CD4-positive, alpha-beta T cell (primary cell): ENCODE data around the gene ATMIN. TPM values are rescaled to one million over a fixed set of nuclear protein-coding genes. Genes with fewer than 3 reads are reported as not detected.

Experiments used
- ATAC-seq: fragments of 200-7000 bp; cut with Tn5 transposase; one replicate; pipeline ENCODE4 v1.10.0; 2022; ENCODE audit warnings: mild to moderate bottlenecking; ENCODE audit not compliant: poor library complexity
- CTCF ChIA-PET: fragments of 350-600 bp; sonication (Branson Sonifier 250); formaldehyde crosslinking; loops from one replicate; lab custom pipeline; 2021; ENCODE audit warnings: antibody characterized with exemption, inconsistent platforms; lab: Charles Lee
- POLR2A ChIA-PET: fragments of 350-600 bp; sonication (Branson Sonifier 250); formaldehyde crosslinking; loops from one replicate; lab custom pipeline; 2021; ENCODE audit warnings: antibody characterized with exemption, inconsistent platforms; lab: Charles Lee
- DNase-seq, 14 experiments: peaks; one replicate each; pipeline ENCODE4 v3.0.0-alpha.2; 2013 to 2020; ENCODE audit warnings: mixed read lengths in 2 of 14
- H3K27ac ChIP-seq, 2 donors: one replicate each; pipeline versions ENCODE4 v1.5.1 to v1.7.0; 2013; ENCODE audit warnings: low read length in 2 of 2, low read depth in 1 of 2, mild to moderate bottlenecking in 1 of 2
- H3K27me3 ChIP-seq, 2 experiments: 1 replicate in 1 of 2; 2 replicates in 1 of 2; pipeline versions ENCODE4 v1.6.1 to v1.7.0; 2013; ENCODE audit warnings: low read length in 2 of 2, control low read depth in 1 of 2, mild to moderate bottlenecking in 1 of 2, moderate library complexity in 1 of 2; ENCODE audit not compliant: insufficient read depth in 2 of 2, control insufficient read depth in 1 of 2
- H3K36me3 ChIP-seq: one replicate; pipeline ENCODE4 v1.6.1; 2013; ENCODE audit warnings: low read length, control low read depth; ENCODE audit not compliant: insufficient read depth
- H3K4me1 ChIP-seq: one replicate; pipeline ENCODE4 v1.6.1; 2013; ENCODE audit warnings: low read length, control low read depth; ENCODE audit not compliant: insufficient read depth
- H3K4me3 ChIP-seq: one replicate; pipeline ENCODE4 v1.5.1; 2013; ENCODE audit warnings: mild to moderate bottlenecking, low read length, moderate library complexity
- H3K9me3 ChIP-seq, 2 experiments: 1 replicate in 1 of 2; 2 replicates in 1 of 2; pipeline versions ENCODE4 v1.6.1 to v1.7.0; 2013; ENCODE audit warnings: low read length in 2 of 2, mild to moderate bottlenecking in 2 of 2, control low read depth in 1 of 2, moderate library complexity in 1 of 2; ENCODE audit not compliant: control insufficient read depth in 1 of 2, insufficient read depth in 1 of 2
- H3K27ac Mint-ChIP-seq: one replicate; pipeline ENCODE4 v1.8.0; 2020; ENCODE audit warnings: mixed read lengths
- H3K27me3 Mint-ChIP-seq: one replicate; pipeline ENCODE4 v1.8.0; 2021; ENCODE audit warnings: mixed read lengths
- H3K36me3 Mint-ChIP-seq: one replicate; pipeline ENCODE4 v1.8.0; 2021; ENCODE audit warnings: low read depth, mixed read lengths
- H3K4me1 Mint-ChIP-seq: one replicate; pipeline ENCODE4 v1.8.0; 2021; ENCODE audit warnings: low read depth, mixed read lengths
- H3K4me3 Mint-ChIP-seq: one replicate; pipeline ENCODE4 v1.8.0; 2020; ENCODE audit warnings: mild to moderate bottlenecking, mixed read lengths
- H3K9me3 Mint-ChIP-seq: one replicate; pipeline ENCODE4 v1.8.0; 2020; ENCODE audit warnings: mixed read lengths
- intact Hi-C, 2 experiments: fragments of 100-400 bp; cut with DNase I in 1 of 2; cut with micrococcal nuclease in 1 of 2; formaldehyde crosslinking; loops; one replicate each; pipeline versions ENCODE4 v1.15.1 to v1.9.0; 2023 to 2025; cut with DNase I, micrococcal nuclease
- total RNA-seq, 174 experiments: library from RNA in 2 of 174; stranded (reverse) in 2 of 174; gene quantifications; one replicate each; pipeline ENCODE4 v1.2.3 and lab custom pipeline; 2021 to 2026
- TF ChIP-seq, protein P1 (sequence below): fragments of 200-600 bp; IDR thresholded peaks from one replicate; pipeline ENCODE4 v1.8.0; 2022; ENCODE audit warnings: antibody characterized with exemption, mild to moderate bottlenecking

ATMIN gene
- total RNA-seq, 2 experiments from 2014 or later: 29.9 to 31.7 TPM

DNA sequence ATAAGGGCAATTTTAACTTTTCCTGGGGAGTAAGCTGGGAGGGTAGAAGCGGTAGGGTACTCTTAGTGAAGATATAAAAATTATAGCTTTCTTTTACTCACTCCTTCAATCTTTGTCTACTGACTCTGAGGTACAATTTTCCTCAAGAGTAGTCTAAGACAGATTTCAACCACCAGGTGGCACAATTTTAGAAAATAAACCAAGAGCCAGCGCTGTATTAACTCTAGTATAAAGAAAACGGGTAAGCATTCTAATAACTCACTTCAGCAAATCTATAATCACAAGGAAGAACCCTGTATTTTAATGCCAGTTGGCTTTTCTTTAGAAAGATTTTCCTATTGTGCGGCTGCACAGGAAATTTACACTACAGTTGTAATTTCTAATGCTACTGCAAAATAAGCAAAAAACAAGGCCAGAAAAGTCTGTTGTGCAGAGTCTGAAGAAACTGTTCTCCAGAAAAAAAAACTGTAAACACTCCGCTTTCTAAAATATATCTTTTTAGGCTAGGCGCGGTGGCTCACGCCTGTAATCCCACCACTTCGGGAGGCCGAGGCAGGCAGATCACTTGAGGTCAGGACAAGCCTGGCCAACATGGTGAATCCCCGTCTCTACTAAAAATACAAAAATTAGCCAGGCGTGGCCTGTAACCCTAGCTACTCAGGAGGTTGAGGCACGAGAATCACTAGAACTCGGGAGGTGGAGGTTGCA is 30.8 kb upstream of the ATMIN start:
- CTCF ChIA-PET: interaction anchor here (0.6 to 7.9 kb wide), 6 partner anchors 10 to 1162 kb away, joined by 3 to 80 read pairs (median 4); partner anchors contain the start of gene ATMIN
- peak overlapping the region; percentile 79 for H3K4me3 ChIP-seq
- DNase-seq (peak in 5 of 14 experiments; percentile 6 to 81 (median 80)), ATAC-seq (no peak)
- H3K9me3 ChIP-seq: no peaks in the 10 kb centered on the region
- H3K27me3 Mint-ChIP-seq: no peaks in the 10 kb centered on the region
- peak overlapping the region; percentile 99 for H3K27ac Mint-ChIP-seq
- POLR2A ChIA-PET: interaction anchor here (0.7 to 3.3 kb wide), 5 partner anchors 12 to 1133 kb away, joined by 3 to 39 read pairs (median 7); partner anchors contain the start of genes ATMIN and C16orf46
- intact Hi-C loops: loop anchor here in 1 of 2 experiments (5.0 to 10.0 kb wide), 4 partner anchors 200 to 1160 kb away; partner anchors contain the start of genes CDYL2 and DYNLRB2
- peak overlapping the region in 1 of 2 donors; percentile 77 for H3K27ac ChIP-seq
- H3K36me3 Mint-ChIP-seq: peaks cover 18% of the 10 kb centered on the region
- peak overlapping the region; percentile 84 for H3K4me3 Mint-ChIP-seq
- H3K9me3 Mint-ChIP-seq: no peaks in the 10 kb centered on the region
- H3K27me3 ChIP-seq: no peaks in the 10 kb centered on the region
- TF ChIP-seq, protein P1, sequence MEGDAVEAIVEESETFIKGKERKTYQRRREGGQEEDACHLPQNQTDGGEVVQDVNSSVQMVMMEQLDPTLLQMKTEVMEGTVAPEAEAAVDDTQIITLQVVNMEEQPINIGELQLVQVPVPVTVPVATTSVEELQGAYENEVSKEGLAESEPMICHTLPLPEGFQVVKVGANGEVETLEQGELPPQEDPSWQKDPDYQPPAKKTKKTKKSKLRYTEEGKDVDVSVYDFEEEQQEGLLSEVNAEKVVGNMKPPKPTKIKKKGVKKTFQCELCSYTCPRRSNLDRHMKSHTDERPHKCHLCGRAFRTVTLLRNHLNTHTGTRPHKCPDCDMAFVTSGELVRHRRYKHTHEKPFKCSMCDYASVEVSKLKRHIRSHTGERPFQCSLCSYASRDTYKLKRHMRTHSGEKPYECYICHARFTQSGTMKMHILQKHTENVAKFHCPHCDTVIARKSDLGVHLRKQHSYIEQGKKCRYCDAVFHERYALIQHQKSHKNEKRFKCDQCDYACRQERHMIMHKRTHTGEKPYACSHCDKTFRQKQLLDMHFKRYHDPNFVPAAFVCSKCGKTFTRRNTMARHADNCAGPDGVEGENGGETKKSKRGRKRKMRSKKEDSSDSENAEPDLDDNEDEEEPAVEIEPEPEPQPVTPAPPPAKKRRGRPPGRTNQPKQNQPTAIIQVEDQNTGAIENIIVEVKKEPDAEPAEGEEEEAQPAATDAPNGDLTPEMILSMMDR: peak; percentile 83
- peaks cover 48% of the 10 kb centered on the region for H3K4me1 Mint-ChIP-seq
- peaks cover 39% of the 10 kb centered on the region for H3K4me1 ChIP-seq
- H3K36me3 ChIP-seq: no peaks in the 10 kb centered on the region

- ATAC-seq (no peak), DNase-seq (peak in 4 of 14 experiments; percentile 8 to 29 (median 16))
- TF ChIP-seq, protein P1: no peak
- Histone ChIP-seq H3K27me3 (no peaks in the 10 kb centered on the region), H3K9me3 (no peaks in the 10 kb centered on the region), H3K36me3 (no peaks in the 10 kb centered on the region), H3K4me3 (peak overlapping the region; percentile 79), H3K4me1 (peaks cover 39% of the 10 kb centered on the region), H3K27ac (peak overlapping the region; percentile 94 to 99)
- ChIA-PET CTCF (interaction anchor here (7.9 kb wide), 1 partner anchor 31 kb away, joined by 80 read pairs; the partner anchor contains the start of gene ATMIN), POLR2A (interaction anchor here (2.0 to 3.3 kb wide), 3 partner anchors 8 to 71 kb away, joined by 15 to 39 read pairs (median 33); partner anchors contain the start of genes ATMIN and C16orf46)
- Mint-ChIP-seq H3K36me3 (peaks cover 18% of the 10 kb centered on the region), H3K9me3 (no peaks in the 10 kb centered on the region), H3K4me1 (peaks cover 46% of the 10 kb centered on the region), H3K27me3 (no peaks in the 10 kb centered on the region), H3K4me3 (peak overlapping the region; percentile 90), H3K27ac (peak overlapping the region; percentile 99)
- intact Hi-C loops: loop anchor here (2.0 to 10.0 kb wide), 5 partner anchors 71 to 1159 kb away; partner anchors contain the start of genes C16orf46 (in 1 of the 2), CDYL2 (in 1 of the 2) and DYNLRB2 (in 1 of the 2)
Observed at GRCh38 chr16:81005610-81006161, 30.0 kb upstream of the ATMIN start.

DNA sequence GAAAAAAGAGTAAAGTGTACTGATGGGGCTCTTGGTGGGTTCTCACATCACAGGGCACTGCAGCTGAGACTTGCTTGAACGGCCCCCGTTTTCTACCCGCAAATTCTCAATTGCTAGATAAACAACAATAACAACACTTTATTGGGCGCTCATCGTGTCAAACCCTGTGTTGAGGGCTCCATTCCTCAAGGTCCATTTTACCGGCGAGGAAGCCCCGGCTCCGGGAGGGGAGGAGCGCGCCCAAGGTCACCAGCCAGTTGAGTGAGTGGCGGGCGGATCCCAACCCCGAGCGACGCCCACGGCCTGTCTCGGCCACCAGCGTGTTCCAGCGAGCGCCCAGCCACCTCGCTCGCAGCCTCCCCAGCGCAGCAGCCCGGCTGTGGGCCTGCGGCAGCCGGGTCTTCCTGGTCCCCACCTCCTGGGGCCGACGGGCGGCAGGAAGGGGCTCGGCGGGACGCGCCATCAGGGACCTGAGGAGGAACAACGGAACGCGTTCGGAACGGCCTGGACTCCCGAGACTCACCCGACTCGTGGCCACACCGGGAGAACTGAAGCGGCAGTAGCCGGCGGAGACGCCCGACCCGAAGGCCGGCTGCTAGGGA is 29.3 kb upstream of the ATMIN start:
- peaks cover 18% of the 10 kb centered on the region for H3K36me3 Mint-ChIP-seq

More for the DNA sequence above, 29.3 kb upstream of the ATMIN start:
- H3K27ac Mint-ChIP-seq: peak overlapping the region; percentile 99
- Histone ChIP-seq H3K36me3 (no peaks in the 10 kb centered on the region), H3K27ac (peak overlapping the region; percentile 94 to 99), H3K9me3 (no peaks in the 10 kb centered on the region), H3K4me3 (peak overlapping the region; percentile 79), H3K4me1 (peaks cover 39% of the 10 kb centered on the region), H3K27me3 (no peaks in the 10 kb centered on the region)
- DNase-seq: peak in 10 of 14 experiments; percentile 35 to 83 (median 58)
- ChIA-PET CTCF (interaction anchor here (1.2 to 7.9 kb wide), 2 partner anchors 9 to 30 kb away, joined by 4 to 80 read pairs; partner anchors contain the start of gene ATMIN), POLR2A (interaction anchor here (0.7 to 3.3 kb wide), 10 partner anchors 9 to 713 kb away, joined by 3 to 39 read pairs (median 6); partner anchors contain the start of genes ATMIN, C16orf46 and GAN)
- H3K4me1 Mint-ChIP-seq: peaks cover 46% of the 10 kb centered on the region
- peak overlapping the region; percentile 90 for H3K4me3 Mint-ChIP-seq
- H3K9me3 Mint-ChIP-seq: no peaks in the 10 kb centered on the region
- intact Hi-C loops: loop anchor here (2.0 to 10.0 kb wide), 5 partner anchors 70 to 1158 kb away; partner anchors contain the start of genes C16orf46 (in 1 of the 2), CDYL2 (in 1 of the 2) and DYNLRB2 (in 1 of the 2)
- TF ChIP-seq, protein P1: no peak
- peak; percentile 15 for ATAC-seq
- no peaks in the 10 kb centered on the region for H3K27me3 Mint-ChIP-seq
